ENCODE data around the gene TRIM8.
"Not testable (repeated sequence)": the region's sequence is repeated elsewhere in the genome, so short reads cannot be mapped to it uniquely, and the experiment has no call there.

TRIM8 gene

DNA sequence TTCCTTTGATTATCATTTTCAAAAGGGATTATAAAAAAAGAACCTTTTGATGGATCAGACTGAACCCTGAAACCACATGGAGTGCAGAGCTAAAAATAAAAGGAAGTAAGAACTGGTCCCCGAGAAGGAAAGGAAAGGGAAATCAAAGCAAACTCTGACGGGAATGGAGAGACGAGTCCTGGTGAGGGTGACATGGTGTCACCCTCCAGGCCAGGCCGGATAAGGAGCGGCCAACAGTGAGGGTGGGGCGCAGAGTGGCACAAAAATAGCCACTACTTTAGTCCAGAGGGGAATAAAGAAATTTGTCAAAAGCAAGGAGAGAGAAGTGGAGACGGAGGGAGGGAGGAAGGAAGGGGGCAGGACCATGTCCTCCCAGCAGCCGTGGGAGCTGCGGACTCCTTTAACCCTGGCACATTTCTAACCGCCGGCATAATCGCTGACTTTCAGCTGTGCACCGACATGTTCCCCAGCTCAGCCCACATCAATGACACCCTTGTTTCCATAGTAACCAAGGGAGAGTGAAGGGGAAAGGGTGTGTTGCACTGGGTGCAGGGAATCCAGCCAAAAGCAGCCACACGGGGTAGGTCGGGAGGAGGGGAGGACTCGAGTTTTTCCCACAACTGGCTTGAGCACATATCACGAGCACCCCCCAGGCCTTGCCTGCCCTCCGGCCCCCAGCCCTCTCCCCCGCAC lies 29.7 kb downstream of the TRIM8 start:
- DNase-seq: peak; percentile 85

DNA sequence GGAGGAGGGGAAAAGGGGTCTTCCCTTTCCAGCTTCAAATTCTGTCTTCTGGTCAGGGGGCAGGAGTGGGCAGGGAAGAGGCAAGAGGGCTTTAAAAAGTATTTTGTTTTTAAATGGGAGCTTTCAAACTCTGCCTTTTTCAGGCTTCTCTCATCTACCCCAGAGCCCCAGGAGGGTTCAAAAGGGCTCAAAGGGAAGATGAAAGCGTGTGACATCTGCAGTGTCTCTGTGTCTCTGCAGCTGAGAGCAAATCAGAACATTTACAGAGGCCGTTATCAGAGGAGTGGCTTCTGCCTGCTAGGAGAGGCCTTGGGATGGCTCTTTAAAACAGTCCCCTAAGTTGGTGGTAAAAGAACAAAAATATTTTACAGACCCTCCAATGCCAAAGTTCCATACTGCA lies 30.3 kb downstream of the TRIM8 start:
- peak; percentile 47 for DNase-seq

DNA sequence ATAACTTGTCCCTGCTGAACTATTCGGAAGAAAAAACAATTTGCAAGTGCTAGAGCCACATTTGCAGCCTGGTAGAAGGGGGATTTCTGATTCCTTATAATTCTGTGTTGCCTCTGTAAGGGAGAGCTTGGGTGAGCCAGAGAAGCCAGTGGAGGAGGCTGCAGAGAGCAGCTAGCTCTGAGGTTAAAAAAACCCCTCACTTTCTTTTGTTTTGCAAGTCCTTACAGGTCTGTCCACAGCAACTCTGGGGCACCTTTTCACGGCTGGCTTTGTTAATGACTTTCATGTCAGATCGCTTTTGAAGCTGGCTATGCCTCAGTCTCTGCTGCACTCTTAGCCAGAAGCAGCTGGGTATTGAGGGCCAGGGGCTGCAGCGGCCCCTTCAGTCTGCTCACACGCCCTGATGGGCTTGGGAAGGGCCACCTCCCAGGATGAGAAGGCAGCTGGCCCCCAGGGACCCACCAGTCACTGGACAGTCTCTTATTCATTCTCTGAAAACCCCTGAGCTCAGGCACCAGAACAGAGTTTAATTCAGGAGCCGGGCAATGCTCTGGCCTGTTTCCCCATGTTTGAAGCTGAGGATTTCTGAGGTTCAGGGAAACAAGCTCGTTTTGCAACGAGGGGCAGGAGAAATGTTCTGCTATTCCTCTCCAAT lies 30.9 kb downstream of the TRIM8 start:
- DNase-seq: no peak

- no peak for DNase-seq
Observed at GRCh38 chr10:102675666-102676533, 31.6 kb downstream of the TRIM8 start.

- no peak for DNase-seq
Observed at GRCh38 chr10:102676534-102677315, 32.4 kb downstream of the TRIM8 start.

GRCh38 chr10:102677331-102678067 lies 33.2 kb downstream of the TRIM8 start:
- DNase-seq: no peak

GRCh38 chr10:102678068-102678400 lies 33.8 kb downstream of the TRIM8 start:
- no peak for DNase-seq

DNA sequence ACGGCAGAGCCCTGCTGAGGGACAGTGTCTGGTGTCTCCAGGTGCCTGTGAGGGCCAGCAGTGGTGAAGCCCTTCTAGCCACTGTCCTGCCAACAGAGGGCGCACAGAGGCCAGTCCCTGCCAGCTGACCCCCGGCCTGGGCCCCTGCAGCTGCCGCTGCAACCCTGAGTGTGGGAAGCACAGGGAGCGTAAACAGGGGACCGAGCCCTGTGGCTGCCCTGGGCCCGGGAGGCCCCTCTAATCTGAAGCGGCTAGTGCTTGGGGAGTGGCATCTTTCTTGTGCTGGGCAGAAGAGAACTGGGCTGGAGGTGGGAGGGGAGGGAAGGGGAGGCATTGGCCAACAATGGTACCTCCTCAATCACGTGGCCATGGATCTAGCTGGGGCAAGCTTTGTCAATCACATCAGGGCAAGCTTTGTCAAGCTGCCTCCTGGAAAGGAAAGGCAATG lies 34.6 kb downstream of the TRIM8 start:
- DNase-seq: peak; percentile 24

DNA sequence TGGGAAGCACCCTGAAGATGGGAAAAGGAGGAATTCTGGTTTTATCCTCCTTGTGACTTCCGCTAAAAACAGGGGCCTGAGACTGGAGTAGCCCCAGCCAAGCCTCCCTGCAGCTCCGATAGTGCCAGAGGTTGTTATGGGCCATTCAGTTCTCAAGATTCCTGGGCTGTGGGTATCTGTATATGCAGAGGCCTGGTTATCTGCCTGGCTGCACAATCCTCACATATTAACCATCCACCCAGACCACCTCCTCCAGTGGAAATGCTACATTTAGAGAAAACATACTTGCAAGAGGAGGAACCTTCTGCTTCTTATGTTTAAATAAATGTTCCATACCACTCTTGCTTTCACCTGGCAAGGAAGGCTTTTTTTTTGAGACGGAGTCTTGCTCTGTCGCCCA lies 35.3 kb downstream of the TRIM8 start:
- no peak for DNase-seq

GRCh38 chr10:102681696-102682095 lies 37.4 kb downstream of the TRIM8 start:
- no peak for DNase-seq

GRCh38 chr10:102682416-102682815 lies 38.1 kb downstream of the TRIM8 start:
- DNase-seq: no peak

- DNase-seq: no peak
Observed at GRCh38 chr10:102682981-102683380, 38.7 kb downstream of the TRIM8 start.

DNA sequence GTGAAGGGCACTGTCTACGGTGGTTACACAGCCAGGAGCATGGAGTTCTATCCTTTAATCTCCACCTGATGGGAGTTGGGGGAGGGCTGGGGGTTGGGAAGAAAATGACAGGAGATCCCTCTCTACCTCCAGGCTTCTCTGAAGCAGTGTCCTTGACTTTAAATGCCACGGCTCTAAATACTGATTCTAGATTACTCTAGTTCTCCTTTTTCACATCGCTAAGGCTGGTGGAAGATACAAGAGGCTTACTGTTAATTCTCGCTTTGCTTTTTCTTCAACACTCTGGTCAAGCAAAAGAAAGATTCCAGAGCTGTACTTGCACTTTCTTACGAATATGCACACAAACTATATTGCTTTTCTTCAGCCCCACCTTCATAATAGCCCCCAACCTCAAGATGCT lies 39.5 kb downstream of the TRIM8 start:
- DNase-seq: no peak

DNA sequence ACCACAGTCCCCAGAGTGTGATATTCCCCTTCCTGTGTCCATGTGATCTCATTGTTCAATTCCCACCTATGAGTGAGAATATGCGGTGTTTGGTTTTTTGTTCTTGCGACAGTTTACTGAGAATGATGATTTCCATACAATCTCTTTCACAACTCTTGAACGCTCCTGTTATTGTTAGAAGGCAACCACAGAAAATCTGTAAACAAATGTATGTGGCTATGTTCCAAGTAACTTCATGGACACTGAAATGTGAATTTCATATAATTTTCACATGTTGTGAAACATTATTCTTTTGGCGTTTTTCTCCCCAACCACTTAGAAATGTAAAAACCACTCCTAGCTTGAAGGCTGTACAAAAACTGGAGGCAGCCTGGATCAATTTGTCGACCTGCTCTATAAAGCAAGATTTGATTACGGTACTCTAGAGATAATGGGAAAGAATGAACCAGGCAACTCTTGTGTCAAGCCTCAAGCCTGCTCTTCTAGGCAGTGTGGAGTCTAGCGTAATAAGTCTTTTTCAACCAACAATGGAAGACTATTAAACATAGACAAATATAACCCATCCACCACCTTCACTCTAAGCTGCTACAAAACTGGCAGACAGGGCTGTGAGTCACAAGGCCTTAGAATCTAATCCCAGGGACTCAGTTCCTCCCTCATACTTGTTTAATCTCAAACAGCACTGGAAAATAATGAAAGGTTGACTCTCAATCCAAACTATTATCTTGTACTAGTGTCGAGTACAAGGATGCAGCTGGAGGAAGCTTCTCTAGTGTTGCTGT lies 47.2 kb downstream of the TRIM8 start:
- DNase-seq: no peak

GRCh38 chr10:102695401-102695800 lies 51.1 kb downstream of the TRIM8 start:
- not testable (repeated sequence) for DNase-seq

GRCh38 chr10:102696736-102697135 lies 52.5 kb downstream of the TRIM8 start:
- DNase-seq: no peak

GRCh38 chr10:102698894-102699293 lies 54.6 kb downstream of the TRIM8 start:
- no peak for DNase-seq

GRCh38 chr10:102701272-102701671 lies 57.0 kb downstream of the TRIM8 start:
- no peak for DNase-seq

GRCh38 chr10:102701796-102702195 lies 57.5 kb downstream of the TRIM8 start:
- DNase-seq: no peak

GRCh38 chr10:102702742-102703141 lies 58.5 kb downstream of the TRIM8 start:
- no peak for DNase-seq

- DNase-seq: no peak
Observed at GRCh38 chr10:102704915-102705314, 60.6 kb downstream of the TRIM8 start.
